GM12872 (cell line): ENCODE data around the gene NPIPB6.

ENCODE experiments used
- TF ChIP-seq, protein P1 (sequence below): IDR thresholded peaks from 3 replicates; pipeline ENCODE4 v1.5.1; 2011; ENCODE audit warnings: low read depth, mild to moderate bottlenecking, low read length, moderate library complexity; ENCODE audit not compliant: insufficient read depth

Gene NPIPB6

DNA sequence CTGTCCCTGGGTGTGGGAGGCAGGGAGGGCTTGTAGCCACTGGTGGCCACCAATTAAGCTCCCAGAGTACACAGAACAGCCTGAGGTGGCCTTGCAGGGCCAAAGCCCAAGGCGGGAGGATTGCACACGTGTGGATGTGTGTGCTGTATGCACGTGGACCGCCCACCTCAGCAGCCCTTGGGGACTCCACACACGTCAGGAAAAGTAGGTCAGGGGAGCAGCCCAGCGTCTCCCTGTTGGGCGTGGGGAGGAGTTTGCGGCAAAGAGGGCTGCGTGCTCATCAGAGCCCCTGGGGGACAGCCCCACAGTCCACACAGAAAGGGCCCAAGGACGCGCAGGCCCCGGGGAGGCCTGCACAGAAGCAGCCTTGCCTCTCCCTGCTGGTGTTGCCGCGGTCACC lies 51.4 kb downstream of the NPIPB6 start:
- TF ChIP-seq, protein P1, sequence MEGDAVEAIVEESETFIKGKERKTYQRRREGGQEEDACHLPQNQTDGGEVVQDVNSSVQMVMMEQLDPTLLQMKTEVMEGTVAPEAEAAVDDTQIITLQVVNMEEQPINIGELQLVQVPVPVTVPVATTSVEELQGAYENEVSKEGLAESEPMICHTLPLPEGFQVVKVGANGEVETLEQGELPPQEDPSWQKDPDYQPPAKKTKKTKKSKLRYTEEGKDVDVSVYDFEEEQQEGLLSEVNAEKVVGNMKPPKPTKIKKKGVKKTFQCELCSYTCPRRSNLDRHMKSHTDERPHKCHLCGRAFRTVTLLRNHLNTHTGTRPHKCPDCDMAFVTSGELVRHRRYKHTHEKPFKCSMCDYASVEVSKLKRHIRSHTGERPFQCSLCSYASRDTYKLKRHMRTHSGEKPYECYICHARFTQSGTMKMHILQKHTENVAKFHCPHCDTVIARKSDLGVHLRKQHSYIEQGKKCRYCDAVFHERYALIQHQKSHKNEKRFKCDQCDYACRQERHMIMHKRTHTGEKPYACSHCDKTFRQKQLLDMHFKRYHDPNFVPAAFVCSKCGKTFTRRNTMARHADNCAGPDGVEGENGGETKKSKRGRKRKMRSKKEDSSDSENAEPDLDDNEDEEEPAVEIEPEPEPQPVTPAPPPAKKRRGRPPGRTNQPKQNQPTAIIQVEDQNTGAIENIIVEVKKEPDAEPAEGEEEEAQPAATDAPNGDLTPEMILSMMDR: no peak

DNA sequence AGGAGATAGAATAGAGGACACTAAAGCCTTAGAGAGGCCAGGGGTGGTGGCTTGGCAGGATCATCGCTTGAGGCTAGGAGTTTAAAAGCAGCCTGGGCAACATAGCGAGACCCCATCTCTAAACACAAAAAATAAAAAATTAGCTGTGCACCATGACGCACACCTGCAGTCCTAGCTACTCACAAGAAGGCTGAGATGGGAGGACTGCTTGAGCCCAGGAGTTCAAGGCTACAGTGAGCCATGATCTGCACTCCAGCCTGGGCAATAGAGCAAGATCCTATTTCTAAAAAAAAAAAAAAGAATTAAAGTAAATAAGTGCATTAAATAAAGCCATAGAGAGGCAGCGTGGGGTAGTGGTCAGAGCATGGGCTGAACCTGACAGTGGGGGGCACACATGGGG lies 51.9 kb downstream of the NPIPB6 start:
- TF ChIP-seq, protein P1: no peak

DNA sequence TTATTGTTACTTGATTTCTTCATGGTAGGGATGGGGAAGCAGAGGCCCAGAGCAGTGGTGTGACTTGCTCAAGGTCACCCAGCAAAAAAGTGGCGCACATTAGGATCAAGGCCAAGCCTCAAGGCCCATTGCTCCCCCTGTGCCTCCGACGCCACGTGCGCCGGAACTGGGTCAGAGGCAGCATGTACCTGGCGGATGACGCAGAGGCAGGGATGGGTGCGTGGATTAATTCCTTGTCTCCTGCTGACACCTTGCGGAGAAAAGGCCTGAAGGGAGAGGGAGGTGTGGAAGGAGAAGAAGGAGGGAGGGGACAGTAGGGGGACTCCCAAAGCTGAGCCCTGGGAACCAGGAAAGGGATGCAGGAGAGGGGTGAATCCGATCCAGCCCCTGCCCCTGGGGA lies 52.5 kb downstream of the NPIPB6 start:
- TF ChIP-seq, protein P1: no peak

DNA sequence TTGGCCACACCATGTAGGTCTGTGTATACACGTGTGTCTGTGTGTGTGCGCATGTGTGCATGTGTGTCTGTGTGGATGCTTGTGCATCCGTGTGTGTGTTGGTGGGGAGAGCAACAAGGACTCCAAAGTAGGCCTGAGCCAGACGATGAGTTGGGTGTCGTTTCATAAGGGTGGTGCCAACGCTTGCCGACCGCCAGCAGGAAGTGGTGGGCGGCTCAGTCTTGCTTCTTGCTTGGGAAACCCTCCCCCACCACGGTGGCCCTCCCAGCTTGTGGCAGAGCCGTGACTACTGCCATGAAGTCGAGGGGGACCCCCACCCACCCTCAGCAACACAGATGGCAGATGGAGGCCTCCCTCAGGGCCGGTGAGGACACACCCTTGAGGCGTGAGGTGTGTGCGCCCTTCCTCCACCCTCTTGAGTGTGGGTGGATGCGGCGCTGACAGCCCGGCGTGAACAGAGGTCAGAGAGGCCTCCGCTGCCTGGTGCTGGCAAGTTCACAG lies 53.4 kb downstream of the NPIPB6 start:
- TF ChIP-seq, protein P1: no peak

DNA sequence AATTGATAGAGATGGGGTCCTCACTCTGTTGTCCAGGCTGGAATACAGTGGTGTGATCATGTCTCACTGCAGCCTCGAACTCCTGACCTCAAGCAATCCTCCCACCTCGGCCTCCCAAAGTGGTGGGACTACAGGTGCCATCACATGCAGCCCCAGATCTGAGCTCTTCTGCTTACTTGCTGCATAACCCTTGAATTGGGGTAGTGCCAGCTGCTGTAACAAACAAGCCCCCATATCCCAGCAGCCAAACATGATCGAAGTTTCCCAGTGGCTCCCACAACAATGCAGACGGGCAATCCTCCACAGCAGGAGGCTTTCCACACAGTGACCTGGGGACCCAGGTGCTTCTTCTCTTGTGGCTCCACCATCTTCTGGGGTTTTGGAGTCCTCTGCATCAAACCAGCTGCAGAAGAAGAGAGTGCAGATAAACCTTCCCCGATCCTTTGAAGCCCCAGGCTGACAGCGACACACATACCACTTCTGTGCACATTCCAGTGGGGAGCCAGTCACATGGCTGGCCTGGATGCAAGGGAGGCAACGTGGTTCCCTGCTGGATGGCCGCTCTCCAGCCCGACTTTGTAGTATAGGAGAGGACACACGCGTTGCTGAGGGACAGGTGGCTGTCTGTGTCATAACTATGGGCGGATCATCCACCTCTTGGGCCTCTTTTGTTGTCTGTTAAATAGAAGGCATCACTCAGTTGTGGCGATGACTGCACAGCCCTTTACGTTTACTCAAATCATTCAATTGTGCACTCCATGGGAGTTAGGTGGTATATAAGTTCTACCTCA lies 54.3 kb downstream of the NPIPB6 start:
- TF ChIP-seq, protein P1: no peak

DNA sequence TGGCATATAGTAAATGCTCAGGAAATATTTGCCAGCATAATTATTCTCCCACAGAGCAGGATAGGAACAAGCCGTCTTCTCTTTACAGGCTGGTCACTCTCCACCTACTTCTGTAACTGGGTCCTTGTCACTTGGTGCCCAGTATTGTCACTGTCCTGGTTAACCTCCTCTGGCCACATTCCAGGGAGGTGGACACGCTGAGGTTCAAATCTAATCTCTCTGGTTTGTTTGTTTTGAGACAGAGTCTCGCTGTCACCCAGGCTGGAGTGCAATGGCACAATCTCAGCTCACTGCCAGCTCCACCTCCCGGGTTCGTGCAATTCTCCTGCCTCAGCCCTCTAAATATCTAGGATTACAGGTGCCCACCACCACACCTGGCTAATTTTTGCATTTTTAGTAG lies 55.4 kb downstream of the NPIPB6 start:
- TF ChIP-seq, protein P1: no peak

DNA sequence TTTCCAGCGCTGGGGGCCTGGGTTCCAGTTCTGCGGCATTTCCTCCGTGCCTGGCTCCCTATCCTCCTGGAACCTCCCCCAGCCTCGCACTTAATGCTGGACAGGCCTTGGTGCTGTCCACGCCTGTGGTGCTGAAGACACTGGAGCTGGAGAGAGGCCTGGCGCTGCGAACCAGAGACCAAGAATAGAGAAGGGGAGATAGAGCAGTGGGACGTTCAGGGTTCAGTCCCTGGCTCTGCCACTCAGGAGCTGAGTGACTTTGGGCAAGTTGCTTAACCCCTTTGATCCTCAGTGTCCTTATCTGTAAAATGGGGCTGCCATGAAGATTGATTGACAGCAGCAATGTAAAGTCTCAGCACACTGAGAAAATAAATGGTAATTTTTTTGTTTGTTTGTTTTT lies 59.1 kb downstream of the NPIPB6 start:
- TF ChIP-seq, protein P1: no peak
